ENCODE results near the gene DPP7.
"Not testable (repeated sequence)": the region's sequence is repeated elsewhere in the genome, so short reads cannot be mapped to it uniquely, and the experiment has no call there.

The DPP7 gene

DNA sequence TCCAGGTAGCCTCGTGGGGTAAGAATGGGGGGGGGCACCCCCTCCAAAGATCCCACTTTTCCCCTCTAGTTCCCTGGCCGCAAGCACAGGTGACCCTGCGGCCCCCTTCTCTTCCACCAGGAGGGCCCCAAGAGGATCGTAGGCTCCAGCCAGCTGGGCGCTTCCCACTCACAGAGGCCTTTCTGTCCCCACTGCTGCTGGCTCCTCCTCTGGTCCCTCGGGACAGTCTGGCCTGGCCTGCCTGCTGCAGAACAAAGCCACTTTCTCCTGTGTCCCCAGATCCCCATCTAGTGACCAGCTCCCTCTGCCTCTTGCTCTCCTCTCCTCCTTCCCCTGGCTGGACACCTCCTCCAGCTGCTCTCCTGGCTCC lies 43.6 kb downstream of the DPP7 start:
- DNase-seq (ENCODE audit: low read depth in 2 of 2): no peak

DNA sequence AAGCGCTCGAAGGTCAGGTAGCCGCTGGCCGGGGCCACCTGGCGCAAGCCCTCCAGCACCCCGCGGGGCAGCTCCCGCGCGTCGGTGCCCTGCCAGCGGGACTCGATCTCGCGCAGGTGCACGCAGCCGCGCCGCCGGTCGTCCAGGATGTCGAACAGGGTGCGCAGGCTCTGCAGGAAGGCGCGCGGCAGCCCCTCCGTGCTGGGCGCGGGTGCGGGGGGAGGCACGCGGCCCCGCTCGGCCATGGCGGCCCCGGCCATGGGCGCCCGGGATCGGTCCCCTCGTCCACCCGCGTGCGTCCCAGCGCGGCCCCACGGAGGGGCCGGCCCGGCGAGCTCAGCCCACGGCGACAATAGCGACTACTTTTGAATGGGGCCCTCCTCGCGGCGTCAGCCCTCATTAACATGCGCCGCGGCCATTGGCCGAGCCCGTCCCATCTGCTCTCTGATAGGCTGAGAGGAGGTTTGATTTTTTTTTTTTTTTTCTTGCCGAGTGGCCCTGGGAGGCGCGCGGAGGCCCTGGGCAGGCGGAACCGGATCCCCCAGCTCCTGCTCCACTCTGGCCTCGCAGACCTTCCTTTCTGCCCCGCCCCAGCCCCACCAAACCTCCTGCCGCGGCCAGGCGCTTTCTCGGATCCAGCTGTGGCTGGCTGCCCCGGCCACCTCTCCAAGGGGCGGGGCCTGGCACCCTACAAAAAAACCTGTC lies 44.2 kb downstream of the DPP7 start, which contains the start of gene SAPCD2:
Gene SAPCD2, minus strand, starts transcription at position 357 of the 705 bp plus-strand sequence. Its CDS starts 97 bp downstream, at position 260.
- DNase-seq (ENCODE audit: low read depth in 2 of 2): peak; percentile 55 to 77

- no peak for DNase-seq (ENCODE audit: low read depth in 2 of 2)
These were observed 44.9 kb downstream of the DPP7 start for GRCh38 chr9:137069508-137070091.

DNA sequence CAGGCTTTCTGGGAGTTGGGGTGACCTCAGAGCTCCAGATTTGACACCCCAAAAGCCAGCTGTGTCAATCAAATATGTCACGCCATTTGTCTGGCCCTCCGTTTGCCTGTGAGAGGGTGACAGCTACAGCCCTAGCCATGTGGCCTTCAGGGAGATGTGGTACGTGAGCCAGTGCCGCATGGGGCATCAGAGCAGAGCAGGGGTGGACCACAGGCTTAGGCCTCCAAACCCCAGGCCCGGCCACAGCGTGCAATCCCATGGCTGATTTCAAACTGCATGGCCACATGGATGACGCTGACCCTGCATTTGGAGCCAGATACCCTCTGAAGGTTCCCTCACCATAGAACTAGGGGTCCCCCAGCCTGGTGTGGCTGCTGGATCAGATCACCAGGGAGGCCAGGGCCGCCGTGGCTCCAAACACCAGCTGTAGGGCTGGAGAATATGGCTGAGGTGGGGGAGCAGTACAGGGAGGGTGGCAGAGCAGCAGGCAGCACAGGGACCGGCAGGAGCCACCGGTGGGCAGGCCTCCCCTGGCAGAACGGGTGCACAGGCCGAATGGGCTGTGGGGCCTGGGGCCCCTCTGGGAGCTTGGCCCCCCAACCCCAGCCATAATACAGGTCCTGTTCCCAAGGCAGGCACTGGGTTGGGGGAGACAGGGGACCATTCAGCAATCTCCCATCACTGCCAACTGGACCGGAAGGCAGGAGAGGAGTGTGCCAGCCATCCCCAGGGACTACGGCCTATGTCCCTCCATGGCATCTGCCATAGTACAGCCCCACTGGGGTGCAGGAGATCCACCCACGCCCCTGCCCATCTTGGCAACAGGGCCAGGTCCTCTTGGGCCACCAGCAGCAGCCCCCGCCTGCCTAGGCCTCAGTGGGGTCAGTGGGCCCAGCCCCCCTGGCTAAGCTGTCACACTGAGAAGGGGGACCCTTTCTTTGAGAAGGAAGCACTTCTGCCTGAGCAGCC lies 45.7 kb downstream of the DPP7 start:
- DNase-seq (ENCODE audit: low read depth in 2 of 2): no peak

DNA sequence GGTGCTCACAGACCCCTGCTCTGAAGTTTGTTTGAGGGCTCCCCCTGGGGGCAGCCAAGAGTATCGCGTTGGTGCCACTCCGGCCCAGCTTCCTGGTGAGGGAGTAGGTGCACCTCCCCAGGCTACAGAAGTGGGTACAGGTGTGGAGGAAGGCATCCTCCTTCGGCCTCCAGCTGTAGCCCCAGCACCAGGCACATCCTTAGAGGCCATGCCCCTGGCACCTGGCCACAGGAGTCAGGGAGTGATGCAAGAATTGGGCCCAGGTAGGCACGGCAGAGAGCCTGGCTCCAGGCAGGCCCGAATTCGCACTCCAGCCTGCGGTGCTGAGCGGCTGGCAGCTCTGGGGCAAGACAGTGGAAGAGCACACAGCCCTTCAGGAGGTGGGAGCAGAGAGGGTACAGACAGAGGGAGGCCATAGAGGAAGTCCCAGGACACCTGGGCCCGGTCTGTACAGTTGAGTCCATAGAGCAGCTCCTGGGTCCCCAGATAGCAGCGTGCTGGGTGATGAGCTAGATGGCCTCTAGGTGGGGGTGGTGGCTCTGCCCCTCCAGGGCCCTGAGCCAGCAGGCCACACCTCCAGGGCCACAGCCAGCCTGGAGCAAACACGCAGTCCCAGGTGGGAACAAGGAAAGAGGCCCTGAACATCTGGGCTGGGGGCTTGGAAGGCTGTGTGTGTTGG lies 46.5 kb downstream of the DPP7 start:
- peak; percentile 63 to 78 for DNase-seq (ENCODE audit: low read depth in 2 of 2)

DNA sequence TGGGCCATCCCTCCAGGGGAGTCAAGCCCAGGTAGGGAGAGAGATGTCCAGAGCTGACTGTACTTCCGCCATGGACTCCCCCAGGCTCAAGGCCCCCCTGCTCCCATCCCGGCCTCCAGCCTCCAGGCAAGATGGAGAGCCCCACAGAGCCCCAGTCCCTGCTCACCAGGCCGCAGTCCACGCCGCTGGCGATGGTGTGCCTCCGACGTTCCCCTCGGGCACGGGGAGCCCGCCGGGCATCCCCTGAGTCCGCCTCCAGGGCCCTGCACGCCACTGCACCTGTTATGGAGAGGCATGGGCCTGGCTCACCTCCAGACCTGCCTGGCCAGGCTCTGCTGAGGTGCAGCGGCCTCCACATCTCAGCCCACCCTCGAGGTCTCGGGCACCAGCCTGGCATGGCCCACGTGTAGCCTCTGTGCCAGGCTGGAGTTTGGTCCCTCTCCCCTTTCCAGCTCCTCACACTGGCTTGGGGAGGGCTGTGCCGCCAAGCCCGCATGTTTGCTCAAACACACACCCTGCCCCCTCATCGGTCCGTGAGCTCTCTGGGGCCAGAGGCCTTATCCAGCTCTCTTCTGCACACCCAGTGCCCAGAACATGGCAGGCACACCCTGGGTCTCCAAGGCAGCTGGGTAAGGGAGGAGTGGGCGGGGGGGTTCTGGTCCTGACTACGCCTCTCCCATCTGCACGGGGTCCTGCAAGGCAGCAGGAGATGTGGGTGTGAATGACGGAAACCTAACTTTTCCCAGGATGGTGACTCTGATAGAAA lies 48.3 kb downstream of the DPP7 start:
- DNase-seq (ENCODE audit: low read depth in 2 of 2): no peak

DNA sequence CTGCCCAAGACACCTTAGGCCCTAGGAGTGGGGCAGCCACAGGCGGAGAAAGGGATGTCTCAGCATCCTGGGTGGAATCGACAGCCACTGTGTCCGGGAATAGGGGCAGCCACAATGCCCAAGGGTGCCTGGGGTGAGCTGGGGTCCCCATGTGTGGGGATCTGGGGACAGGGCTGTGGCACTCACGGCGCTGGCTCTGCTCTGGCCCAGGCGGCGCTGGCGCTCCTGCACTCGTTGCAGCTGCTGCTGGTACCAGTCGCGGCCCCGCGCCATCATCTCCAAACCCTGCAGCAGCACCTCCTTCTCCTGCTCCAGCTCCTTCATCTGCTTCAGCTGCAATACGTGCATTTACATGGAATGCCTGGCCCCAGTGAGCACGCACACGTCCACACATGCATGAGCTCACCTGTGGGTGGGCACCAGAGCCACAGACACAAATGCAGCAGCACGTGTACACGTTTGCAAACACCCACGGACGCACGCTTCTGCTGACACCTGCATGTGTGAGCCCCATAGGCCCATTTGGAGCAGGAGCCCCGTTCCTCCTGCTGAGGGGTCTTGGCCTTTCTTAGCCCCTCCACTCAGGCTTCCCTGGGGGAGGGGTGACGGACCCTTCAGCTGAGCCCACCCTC lies 49.1 kb downstream of the DPP7 start:
- no peak for DNase-seq (ENCODE audit: low read depth in 2 of 2)

DNA sequence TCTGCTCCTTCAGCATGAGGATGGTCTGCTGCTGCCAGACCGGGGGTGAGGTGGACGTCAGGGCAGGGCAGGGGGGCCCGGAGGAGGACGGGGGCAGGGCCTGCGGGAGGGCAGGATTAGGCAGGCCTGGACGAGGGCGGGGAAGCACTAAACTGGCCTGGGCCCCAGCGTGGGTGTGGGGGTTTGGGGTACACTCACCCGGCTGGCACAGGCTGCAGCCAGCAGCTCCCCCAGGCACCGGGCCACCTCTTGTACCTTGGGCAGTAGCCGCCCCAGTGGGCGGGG lies 49.7 kb downstream of the DPP7 start:
- DNase-seq (ENCODE audit: low read depth in 2 of 2): no peak

- DNase-seq (ENCODE audit: low read depth in 2 of 2): peak in 1 of 2 experiments; percentile 65
These were observed 50.3 kb downstream of the DPP7 start for GRCh38 chr9:137064027-137064879.

DNA sequence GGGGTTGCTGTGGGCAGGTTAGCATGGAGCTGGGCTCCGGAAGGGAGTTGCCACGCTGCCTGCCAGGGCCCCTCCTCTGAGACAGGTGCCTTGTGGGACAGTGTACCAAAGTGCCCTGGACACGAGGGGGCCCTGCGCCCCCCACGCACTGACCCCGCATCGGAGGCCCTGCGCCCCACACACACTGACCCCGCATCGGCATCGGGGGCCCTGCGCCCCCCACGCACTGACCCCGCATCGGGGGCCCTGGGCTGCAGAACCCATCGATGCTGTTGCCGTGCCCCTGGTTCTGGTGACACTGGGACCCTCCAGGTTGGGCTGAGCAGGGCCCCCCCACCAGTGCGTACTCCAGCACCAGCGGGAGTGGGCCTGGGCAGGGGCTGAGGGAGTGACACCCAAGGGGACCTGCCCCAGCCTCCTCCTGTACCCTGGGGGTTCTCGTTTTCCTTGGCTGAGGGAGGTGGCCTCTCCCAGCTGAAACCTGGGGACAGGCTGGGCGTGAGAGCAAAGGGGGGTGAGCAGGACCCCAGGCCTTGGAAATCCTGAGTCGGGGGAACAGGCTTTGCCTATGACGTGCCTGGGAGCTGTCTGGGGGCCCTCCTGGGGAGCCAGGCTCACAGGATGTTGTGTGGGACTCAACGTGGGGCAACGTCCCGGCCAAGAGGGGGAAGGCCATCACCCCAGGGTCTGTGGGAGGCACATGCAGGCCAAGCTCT lies 51.1 kb downstream of the DPP7 start:
- no peak for DNase-seq (ENCODE audit: low read depth in 2 of 2)

DNA sequence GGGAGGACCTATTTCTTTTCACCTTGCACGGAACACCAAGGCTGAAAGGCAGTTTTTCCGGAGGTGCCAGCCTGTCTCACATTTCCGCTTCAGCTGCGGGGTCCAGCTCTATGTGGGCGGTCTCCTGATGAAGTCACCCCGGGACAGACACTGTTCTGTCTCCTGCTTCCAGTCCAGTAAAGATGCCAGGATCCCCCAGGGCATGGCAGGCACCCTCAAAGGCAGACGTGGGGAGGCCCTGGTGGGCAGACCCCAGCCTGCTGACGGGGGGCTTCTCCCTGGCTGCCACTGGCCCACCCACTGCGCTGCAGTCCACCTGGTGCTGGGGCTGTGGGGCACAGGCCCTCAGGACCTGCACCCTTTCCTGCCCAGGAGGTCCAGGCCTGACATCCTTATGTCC lies 51.7 kb downstream of the DPP7 start:
- DNase-seq (ENCODE audit: low read depth in 2 of 2): not testable (repeated sequence)

DNA sequence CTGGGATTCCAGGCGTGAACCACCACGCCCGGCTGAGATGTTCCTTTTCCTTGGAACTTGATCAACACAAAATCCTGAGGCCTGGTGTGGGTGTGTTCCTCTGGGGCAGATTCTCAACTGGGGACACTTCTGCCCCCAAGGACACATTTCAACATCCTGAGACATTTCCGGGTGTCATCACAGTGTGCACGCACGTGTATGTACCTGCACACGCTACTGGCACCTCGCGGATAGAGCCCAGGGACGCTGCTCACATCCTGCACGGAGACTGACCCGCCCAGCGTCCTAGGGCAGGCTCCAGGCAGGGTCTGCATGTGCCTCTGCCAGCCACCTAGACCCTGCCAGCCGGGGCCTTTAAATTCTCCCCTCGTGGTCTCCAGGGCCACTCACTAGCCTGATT lies 52.1 kb downstream of the DPP7 start:
- DNase-seq (ENCODE audit: low read depth in 2 of 2): no peak

Measured in stimulated activated CD4-positive, alpha-beta T cell treated with anti-CD3 and anti-CD28 coated beads, Interleukin-12 subunit alpha, Interleukin-12 subunit beta, amount 100 ng/mL, for 24 hours (primary cell).